ENCODE results near the gene SLC22A9. TPM values are rescaled to one million over a fixed set of nuclear protein-coding genes. Genes with fewer than 3 reads are reported as not detected.

SLC22A9 gene
- polyA plus RNA-seq, 1 donor = not detected

DNA sequence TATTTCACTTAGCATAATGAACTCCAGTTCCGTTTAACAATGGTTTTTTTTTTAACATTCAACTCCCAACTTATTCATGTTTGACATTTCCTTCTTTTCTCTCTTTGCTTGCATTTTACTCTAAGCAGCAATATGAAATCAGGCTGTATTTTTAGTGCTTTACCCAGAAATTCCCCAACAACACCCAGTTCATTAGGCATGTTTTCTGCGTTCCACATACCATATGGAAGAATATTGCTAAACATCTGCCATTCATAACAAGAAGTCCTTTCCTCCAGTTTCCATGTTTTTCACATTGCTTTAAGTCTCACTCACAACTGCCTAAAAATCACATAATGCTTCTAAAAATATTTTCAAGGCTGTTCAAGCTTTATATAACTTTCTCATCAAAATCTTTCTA is 75.5 kb downstream of the SLC22A9 start:
- no peak for DNase-seq

GRCh38 chr11:63445720-63446119 is 76.1 kb downstream of the SLC22A9 start:
- DNase-seq = no peak

- DNase-seq = no peak
Measured at GRCh38 chr11:63448646-63449045, 79.1 kb downstream of the SLC22A9 start.

DNA sequence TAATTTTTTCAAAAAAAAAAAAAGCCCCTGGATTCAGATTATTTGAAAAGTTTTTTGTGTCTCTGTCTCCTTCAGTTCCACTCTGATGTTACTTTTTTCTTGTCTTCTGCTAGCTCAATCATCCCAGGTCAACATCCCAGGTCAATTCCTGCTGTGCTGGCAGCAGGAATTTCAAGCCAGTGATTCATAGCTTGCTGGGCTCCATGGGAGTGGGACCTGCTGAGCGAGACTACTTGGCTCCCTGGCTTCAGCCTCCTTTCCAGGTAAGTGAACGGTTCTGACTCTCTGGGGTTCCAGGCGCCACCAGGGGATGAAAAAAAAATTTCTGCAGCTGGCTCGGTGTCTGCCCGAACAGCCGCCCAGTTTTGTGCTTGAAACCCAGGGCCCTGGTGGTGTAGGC is 90.0 kb downstream of the SLC22A9 start:
- DNase-seq = no peak

Other genes with a start within 250 kb of the SLC22A9 start
- not detected for gene SLC22A24, start 225.6 kb upstream of the SLC22A9 start, polyA plus RNA-seq (ENCODE audit: insufficient read length)
- not detected for gene SLC22A25, start 126.2 kb upstream of the SLC22A9 start, polyA plus RNA-seq (ENCODE audit: insufficient read length)
- gene PLAAT5, start 121.4 kb downstream of the SLC22A9 start, polyA plus RNA-seq (ENCODE audit: insufficient read length) = 4.6 TPM
- 4.8 TPM for gene LGALS12, start 136.3 kb downstream of the SLC22A9 start, polyA plus RNA-seq (ENCODE audit: insufficient read length)
- 5.4 TPM for gene PLAAT4, start 167.0 kb downstream of the SLC22A9 start, polyA plus RNA-seq (ENCODE audit: insufficient read length)
- gene PLAAT2, start 193.6 kb downstream of the SLC22A9 start, polyA plus RNA-seq (ENCODE audit: insufficient read length) = not detected
- 37.5 TPM for gene PLAAT3, start 244.6 kb downstream of the SLC22A9 start, polyA plus RNA-seq (ENCODE audit: insufficient read length)

Measured in hindlimb muscle (tissue), 1 donor.